SU-DHL-6 (cell line): ENCODE measurements around the gene HDGFL2.

Experiments
- H2AFZ ChIP-seq: fragments of 200-600 bp; sonication (generic); 2 replicates; pipeline ENCODE4 v1.6.1; 2014; ENCODE audit warnings: low read depth, mild to moderate bottlenecking, moderate library complexity, mixed read lengths, antibody characterized with exemption, low read length; ENCODE audit not compliant: severe bottlenecking
- H3F3A ChIP-seq: fragments of 200-600 bp; shearing (Covaris generic); 2 replicates; pipeline ENCODE4 v1.6.0; 2016; ENCODE audit warnings: antibody characterized with exemption, mild to moderate bottlenecking; ENCODE audit not compliant: insufficient read depth
- H3K27ac ChIP-seq: fragments of 200-600 bp; sonication (generic); 2 replicates; pipeline ENCODE4 v1.5.1; 2016; ENCODE audit warnings: low read depth, mild to moderate bottlenecking, low read length, moderate library complexity, mixed read lengths
- H3K27me3 ChIP-seq: fragments of 200-600 bp; sonication (generic), shearing (Covaris generic); 2 replicates; pipeline ENCODE4 v1.6.0; 2014; ENCODE audit warnings: mild to moderate bottlenecking, low read length
- H3K36me3 ChIP-seq: fragments of 200-600 bp; sonication (generic); 2 replicates; pipeline ENCODE4 v1.6.1; 2014; ENCODE audit warnings: mild to moderate bottlenecking, low read length, mixed read lengths
- H3K4me2 ChIP-seq: fragments of 300-600, 200-600 bp; shearing (Covaris generic), sonication (generic); 2 replicates; pipeline ENCODE4 v1.6.0; 2014; ENCODE audit warnings: low read length, low read depth, mild to moderate bottlenecking; ENCODE audit not compliant: poor library complexity, severe bottlenecking
- H3K4me3 ChIP-seq: fragments of 200-600 bp; sonication (generic); 2 replicates; pipeline ENCODE4 v1.5.1; 2014; ENCODE audit warnings: antibody characterized with exemption, low read length, mild to moderate bottlenecking, mixed read lengths; ENCODE audit not compliant: insufficient read depth, poor library complexity, severe bottlenecking
- H3K79me2 ChIP-seq: fragments of 200-600 bp; sonication (generic); 2 replicates; pipeline ENCODE4 v1.6.1; 2014; ENCODE audit warnings: mild to moderate bottlenecking, low read length, moderate library complexity; ENCODE audit not compliant: insufficient read depth
- H3K9ac ChIP-seq: fragments of 200-600 bp; sonication (generic); 2 replicates; pipeline ENCODE4 v1.7.0; 2014; ENCODE audit warnings: mild to moderate bottlenecking, low read length
- H3K9me2 ChIP-seq: fragments of 200-600 bp; sonication (generic); replicated peaks from 2 replicates; pipeline ENCODE4 v1.6.1; 2014; ENCODE audit warnings: low read length; ENCODE audit not compliant: insufficient read depth
- H3K9me3 ChIP-seq: fragments of 200-600 bp; sonication (generic); 2 replicates; pipeline ENCODE4 v1.6.1; 2014; ENCODE audit warnings: low read length, mixed read lengths; ENCODE audit not compliant: insufficient read depth
- H4K20me1 ChIP-seq: fragments of 200-600 bp; sonication (generic); 2 replicates; pipeline ENCODE4 v1.6.1; 2014; ENCODE audit warnings: low read depth, mild to moderate bottlenecking, antibody characterized with exemption, low read length, moderate library complexity, mixed read lengths
- EZH2phosphoT487 ChIP-seq: fragments of 200-600 bp; sonication (generic), shearing (Covaris generic); conservative IDR thresholded peaks from 2 replicates; pipeline ENCODE4 v1.6.1; 2018; ENCODE audit warnings: mild to moderate bottlenecking, antibody characterized with exemption, low read length, moderate library complexity, mixed read lengths
- TF ChIP-seq, protein P1 (sequence below): fragments of 200-600 bp; sonication (generic); IDR thresholded peaks from one replicate; pipeline ENCODE4 v1.5.1; 2017; ENCODE audit warnings: antibody characterized with exemption, mild to moderate bottlenecking, low read length, moderate library complexity; ENCODE audit not compliant: insufficient read depth, poor library complexity, severe bottlenecking

The HDGFL2 gene

DNA sequence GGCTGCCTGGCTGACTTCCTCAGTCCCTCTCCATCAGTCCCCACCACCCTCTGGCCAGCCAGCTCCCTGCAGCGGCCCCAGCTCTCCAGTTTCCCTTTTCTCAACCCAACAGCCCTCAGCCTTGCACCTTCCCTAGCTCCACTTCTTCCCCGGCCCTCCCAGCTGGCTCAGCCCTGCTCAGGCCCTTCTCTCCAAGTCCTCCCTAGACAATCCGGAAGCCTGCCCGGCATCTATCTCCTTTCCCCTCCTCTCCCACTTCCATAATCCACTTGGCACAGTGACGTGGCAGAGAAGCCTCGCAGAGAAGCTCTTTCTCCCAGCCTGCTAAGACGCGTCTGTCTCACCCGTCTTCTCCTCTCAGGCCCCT, 15.6 kb upstream of the HDGFL2 start:
- Histone ChIP-seq H3K4me2 (peak overlapping the region; percentile 77), H3F3A (no peaks in the 10 kb centered on the region), H4K20me1 (no peaks in the 10 kb centered on the region), H3K79me2 (0 out of 2 replicates have a peak, but pooled peaks cover 7% of the 10 kb centered on the region), H3K9ac (peak overlapping the region; percentile 53), H3K27ac (no peak overlapping the region), H2AFZ (no peak overlapping the region), H3K4me3 (peak overlapping the region; percentile 56), H3K9me3 (no peaks in the 10 kb centered on the region), H3K36me3 (no peaks in the 10 kb centered on the region), H3K9me2 (no peaks in the 10 kb centered on the region), H3K27me3 (no peaks in the 10 kb centered on the region)
- TF ChIP-seq, protein P1, sequence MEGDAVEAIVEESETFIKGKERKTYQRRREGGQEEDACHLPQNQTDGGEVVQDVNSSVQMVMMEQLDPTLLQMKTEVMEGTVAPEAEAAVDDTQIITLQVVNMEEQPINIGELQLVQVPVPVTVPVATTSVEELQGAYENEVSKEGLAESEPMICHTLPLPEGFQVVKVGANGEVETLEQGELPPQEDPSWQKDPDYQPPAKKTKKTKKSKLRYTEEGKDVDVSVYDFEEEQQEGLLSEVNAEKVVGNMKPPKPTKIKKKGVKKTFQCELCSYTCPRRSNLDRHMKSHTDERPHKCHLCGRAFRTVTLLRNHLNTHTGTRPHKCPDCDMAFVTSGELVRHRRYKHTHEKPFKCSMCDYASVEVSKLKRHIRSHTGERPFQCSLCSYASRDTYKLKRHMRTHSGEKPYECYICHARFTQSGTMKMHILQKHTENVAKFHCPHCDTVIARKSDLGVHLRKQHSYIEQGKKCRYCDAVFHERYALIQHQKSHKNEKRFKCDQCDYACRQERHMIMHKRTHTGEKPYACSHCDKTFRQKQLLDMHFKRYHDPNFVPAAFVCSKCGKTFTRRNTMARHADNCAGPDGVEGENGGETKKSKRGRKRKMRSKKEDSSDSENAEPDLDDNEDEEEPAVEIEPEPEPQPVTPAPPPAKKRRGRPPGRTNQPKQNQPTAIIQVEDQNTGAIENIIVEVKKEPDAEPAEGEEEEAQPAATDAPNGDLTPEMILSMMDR: no peak
- no peak for TF ChIP-seq EZH2phosphoT487

DNA sequence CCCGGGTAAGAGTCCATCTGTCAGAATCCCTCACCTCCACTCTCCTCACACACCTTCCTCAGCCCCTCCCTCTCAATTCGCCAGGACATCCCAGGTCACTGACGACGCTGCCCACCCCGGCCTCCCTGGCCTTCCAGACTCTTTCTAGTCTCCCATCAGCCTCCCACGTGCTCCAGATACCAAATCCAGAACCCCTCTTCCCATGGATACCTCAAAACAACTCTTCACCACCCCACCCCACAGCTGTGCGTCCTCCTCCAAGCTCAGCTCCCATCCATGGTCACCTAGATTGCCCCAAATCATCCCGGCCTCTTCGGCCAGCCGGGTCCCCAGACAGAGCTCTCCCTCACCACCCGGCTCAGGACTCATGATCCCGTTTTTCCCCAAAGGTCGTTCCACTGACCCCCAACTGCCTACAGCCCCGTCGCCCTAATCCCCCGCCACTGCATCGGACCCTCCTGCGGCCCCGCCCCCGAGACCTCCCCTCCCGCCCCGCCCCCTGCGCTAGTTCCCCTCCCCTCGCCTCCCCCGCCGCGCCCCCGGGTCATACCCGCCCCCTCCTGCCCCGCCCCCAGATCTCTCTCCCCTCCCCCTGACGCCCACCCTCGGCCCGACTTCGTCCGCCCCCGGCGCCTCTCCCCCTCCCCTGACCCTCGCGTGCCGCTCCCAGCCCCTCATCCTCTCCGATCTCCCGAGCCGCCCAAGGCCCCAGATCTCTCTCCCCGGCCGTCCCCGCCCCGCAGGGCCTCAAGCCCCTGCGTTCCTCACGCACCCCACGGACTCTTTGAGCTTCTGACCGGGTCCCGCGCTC, 15.0 kb upstream of the HDGFL2 start:
- Histone ChIP-seq H3F3A (no peaks in the 10 kb centered on the region), H3K36me3 (no peaks in the 10 kb centered on the region), H3K9me3 (no peaks in the 10 kb centered on the region), H3K4me3 (peak overlapping the region; percentile 88), H3K79me2 (0 out of 2 replicates have a peak, but pooled peaks cover 7% of the 10 kb centered on the region), H4K20me1 (no peaks in the 10 kb centered on the region), H3K27ac (no peak overlapping the region), H2AFZ (no peak overlapping the region), H3K4me2 (peak overlapping the region; percentile 77), H3K9me2 (no peaks in the 10 kb centered on the region), H3K9ac (peak overlapping the region; percentile 53), H3K27me3 (no peaks in the 10 kb centered on the region)
- TF ChIP-seq, protein P1: no peak
- no peak for TF ChIP-seq EZH2phosphoT487

DNA sequence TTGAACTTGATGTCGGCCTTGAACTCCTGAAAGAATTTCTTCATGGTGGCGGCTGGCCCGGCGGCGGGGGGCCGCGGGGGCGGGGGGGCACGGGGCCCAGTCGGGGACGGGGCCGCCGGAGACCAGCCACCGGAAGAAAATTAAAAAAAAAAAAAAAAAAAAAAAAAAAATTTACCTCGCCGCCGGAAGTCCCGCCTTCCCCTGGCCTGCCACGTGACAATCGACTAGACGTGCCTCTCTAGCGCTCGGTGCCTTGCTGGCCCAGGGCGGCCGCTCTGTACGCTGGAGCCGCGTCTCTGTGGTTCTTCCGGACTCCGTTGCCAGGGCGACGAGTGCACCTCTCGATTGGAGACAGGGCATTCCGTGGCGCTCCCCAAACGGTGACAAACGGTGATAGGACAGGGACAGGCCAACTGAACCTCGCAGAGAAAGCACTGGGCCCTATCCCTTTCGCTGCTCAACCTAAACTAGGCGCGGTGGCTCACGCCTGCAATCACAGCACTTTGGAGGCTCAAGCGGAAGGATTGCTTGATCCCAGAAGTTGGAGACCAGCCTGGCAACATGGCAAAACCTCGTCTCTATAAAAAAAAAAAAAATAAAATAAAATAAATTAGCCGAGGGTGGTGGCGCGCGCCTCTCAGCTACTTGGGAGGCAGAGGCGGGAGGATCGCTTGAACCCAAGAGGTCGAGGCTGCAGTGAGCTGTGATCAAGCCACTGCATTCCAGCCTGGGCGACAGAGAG, 14.3 kb upstream of the HDGFL2 start, which contains the start of gene UBXN6:
Gene UBXN6 (minus strand): TSS at position 141 of the 742 bp plus-strand sequence. CDS start 97 bp downstream, at position 44.
- H3K79me2 ChIP-seq: 0 out of 2 replicates have a peak, but pooled peaks cover 7% of the 10 kb centered on the region
- H2AFZ ChIP-seq: peak within 1 kb of the TSS; percentile 94
- no peaks in the 10 kb centered on the region for H3K27me3 ChIP-seq
- peak within 1 kb of the TSS; percentile 88 for H3K4me3 ChIP-seq
- no peaks in the 10 kb centered on the region for H3F3A ChIP-seq
- H4K20me1 ChIP-seq: no peaks in the 10 kb centered on the region
- no peaks in the 10 kb centered on the region for H3K36me3 ChIP-seq
- no peaks in the 10 kb centered on the region for H3K9me2 ChIP-seq
- no peak within 1 kb of the TSS for H3K27ac ChIP-seq
- H3K9me3 ChIP-seq: no peaks in the 10 kb centered on the region
- peak within 1 kb of the TSS; percentile 96 for H3K4me2 ChIP-seq
- H3K9ac ChIP-seq: peak within 1 kb of the TSS; percentile 53
- TF ChIP-seq, protein P1: no peak
- no peak for TF ChIP-seq EZH2phosphoT487
